NCI-H146 treated with DMSO at 0.1 percent for 48 hours (cell line): ENCODE data around the gene CACHD1.
"Not testable (repeated sequence)": the region's sequence is repeated elsewhere in the genome, so short reads cannot be mapped to it uniquely, and the experiment has no call there.

Source experiments
- DNase-seq: peaks from one replicate; lab custom pipeline; 2025; ENCODE audit not compliant: unreplicated experiment; lab: John Stamatoyannopoulos, UW

CACHD1 gene

GRCh38 chr1:64691626-64692025, 221.7 kb downstream of the CACHD1 start:
- no peak for DNase-seq

DNA sequence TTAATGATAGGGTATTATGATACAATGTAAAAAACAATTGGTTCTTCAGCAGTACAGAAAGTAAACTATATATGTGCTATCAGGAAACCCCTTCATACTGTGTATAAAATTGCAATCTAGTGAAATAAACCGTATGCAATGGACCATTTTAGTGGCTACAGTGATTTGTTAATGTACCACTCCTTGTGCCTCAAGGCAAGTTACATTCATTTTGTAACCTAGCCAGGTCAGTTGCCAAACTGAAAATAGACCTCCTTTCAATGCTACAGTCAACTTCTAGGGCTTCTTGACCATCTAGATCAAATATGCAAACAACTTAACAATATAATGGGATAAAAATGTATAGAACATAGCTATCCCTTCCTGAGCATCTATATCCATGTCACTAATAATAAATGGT, 223.0 kb downstream of the CACHD1 start:
- DNase-seq, result no peak

GRCh38 chr1:64693406-64693805, 223.5 kb downstream of the CACHD1 start:
- DNase-seq, result no peak

- DNase-seq, result no peak
These were observed 226.9 kb downstream of the CACHD1 start for GRCh38 chr1:64696879-64697278.

- DNase-seq, result no peak
These were observed 229.4 kb downstream of the CACHD1 start for GRCh38 chr1:64699327-64699726.

GRCh38 chr1:64701071-64701470, 231.1 kb downstream of the CACHD1 start:
- DNase-seq, result no peak

DNA sequence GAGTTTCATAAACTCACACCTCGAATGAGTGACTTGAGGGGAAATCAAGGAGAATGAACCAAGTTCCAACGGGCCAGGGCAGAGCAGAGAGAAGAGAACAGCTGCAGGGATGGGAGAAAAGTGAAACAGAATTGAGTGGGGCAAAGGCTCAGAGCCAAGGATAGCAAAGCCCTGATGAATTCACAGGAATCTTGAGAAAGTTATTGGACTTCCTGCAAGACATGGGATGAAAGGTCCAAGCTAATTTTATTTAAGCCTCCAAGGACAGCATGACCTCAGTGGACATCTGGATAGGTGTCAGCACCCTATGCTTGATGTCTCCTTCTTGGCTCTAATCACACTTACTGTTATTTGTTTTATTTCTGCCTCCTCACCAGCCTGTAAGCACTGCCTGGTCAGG, 232.0 kb downstream of the CACHD1 start:
- no peak for DNase-seq

DNA sequence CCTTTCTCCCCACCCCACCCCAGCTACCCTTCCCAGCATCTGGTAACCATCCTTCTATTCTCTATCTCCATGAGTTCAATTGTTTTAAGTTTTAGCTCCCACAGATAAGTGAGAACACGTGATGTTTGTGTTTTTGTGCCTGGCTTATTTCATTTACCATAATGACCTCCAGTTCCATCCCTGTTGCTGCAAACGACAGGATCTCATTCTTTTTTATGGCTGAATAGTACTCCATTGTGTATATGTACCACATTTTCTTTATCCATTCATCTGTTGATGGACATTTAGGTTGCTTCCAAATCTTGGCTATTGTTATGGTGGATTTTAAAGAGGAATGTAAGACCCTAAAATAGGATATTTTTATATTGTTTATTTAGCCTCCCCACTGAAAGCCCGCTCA, 232.7 kb downstream of the CACHD1 start:
- not testable (repeated sequence) for DNase-seq

- DNase-seq, result no peak
These were observed 233.7 kb downstream of the CACHD1 start for GRCh38 chr1:64703600-64703999.

- no peak for DNase-seq
These were observed 235.7 kb downstream of the CACHD1 start for GRCh38 chr1:64705591-64705990.

- no peak for DNase-seq
These were observed 241.3 kb downstream of the CACHD1 start for GRCh38 chr1:64711266-64711665.

- no peak for DNase-seq
These were observed 242.1 kb downstream of the CACHD1 start for GRCh38 chr1:64712049-64712448.

- no peak for DNase-seq
These were observed 245.3 kb downstream of the CACHD1 start for GRCh38 chr1:64715186-64715585.

DNA sequence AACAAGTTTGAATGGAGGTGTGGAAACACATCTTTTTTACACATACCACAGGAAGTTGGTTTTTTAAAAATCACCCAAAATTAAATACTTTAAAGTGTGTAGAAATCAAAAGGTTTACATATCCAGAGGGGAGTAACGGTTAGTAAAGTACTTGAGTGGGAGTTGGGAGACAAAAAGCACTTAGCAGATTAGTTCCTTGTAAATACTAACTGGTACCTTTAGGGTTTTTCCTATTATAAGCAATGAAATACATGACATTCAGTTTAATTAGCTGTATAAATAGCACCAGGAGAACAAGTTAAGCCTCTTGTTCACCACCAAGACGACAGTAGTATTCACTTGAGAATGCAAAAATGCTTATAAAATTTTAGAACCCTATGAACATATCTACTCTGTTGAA, 251.2 kb downstream of the CACHD1 start:
- no peak for DNase-seq

DNA sequence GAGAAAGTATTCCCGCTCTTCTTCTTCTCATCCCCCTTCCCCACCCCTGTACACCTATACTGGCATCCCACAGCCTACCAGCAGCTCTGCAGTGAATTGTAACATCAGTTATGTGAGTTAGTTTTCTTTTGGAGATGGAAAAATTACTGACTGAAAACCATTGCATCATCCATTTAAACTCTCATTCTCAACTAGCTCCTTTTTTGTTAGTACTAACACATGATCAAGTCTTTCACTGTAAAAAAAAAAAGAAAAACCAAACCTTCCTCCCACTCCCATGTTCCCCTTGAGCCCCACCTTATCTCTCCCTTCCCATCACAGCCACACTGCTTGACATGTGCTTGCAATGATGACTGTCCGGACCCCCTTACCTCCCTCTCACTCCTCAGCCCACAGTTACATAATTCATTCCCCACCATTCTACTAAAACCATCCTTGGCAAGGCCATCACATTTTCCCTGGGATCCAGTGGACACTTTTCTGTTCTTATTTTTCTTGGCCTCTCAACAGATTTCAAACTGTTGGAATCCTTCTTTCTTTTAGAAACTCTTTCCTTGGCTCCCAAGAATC, 251.7 kb downstream of the CACHD1 start:
- no peak for DNase-seq

- no peak for DNase-seq
These were observed 257.9 kb downstream of the CACHD1 start for GRCh38 chr1:64727861-64728260.

DNA sequence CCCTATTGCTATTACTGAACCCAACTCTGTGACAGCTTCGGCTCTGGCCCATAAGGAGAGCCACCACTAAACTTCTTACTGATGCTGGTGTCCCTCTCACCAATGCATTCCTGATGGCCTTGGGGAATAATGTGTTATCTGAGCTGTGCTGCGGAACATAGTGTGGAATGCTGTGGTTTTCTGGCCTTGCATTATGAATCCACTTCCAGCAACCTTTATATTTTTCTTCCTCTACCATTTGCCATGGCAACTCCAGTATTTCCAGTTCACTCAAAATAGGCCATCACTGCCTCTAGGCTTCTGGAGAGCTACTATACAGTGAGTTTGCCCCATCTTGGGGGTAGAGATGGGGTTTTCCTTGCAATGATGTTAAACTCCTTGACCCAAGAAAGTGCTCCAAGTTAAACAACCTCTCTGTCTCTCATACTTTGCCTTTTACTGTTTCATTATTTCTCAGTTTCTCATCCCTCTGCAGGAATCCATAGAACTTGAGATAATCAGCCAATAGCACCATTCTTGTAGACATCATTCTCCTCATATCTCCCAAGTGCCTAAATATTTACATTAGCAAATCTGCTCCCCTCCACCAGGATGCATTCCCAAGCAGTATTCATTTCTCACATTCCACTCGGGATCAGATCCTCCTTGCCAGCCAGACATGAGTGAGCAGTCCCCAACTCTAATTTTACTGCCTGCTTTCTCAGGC, 263.8 kb downstream of the CACHD1 start:
- DNase-seq, result no peak

DNA sequence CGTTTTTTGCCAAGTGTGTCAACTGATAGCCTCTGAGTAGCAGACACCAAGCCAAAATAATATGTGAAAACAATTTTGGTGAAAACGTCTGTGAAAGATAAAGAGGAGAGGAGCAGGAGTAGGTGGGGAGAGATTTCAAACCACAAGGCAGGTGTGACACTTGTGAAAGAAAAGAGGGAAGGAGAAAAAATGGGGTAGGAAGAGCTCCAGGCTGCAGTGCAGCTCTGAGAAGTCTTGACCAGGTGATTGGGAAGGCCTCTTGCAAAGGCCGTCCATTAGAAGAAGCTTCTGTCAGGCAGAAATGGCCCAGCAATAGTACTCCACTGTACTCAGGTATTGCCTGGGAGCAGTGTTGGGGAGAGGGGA, 264.3 kb downstream of the CACHD1 start:
- DNase-seq, result no peak

- DNase-seq, result not testable (repeated sequence)
These were observed 270.8 kb downstream of the CACHD1 start for GRCh38 chr1:64740687-64741086.
